ACC112 (cell line): Measurements from ENCODE around the gene KIAA1586.
A peak's percentile ranks its signal among the peaks of the same experiment; 100 is the strongest.
"Not testable (repeated sequence)": the region's sequence is repeated elsewhere in the genome, so short reads cannot be mapped to it uniquely, and the experiment has no call there.

ENCODE experiments used
- H2AFZ ChIP-seq: fragments of 200-600 bp; sonication (generic); one replicate; pipeline ENCODE4 v1.6.0; 2017; ENCODE audit warnings: antibody characterized with exemption, low read length; ENCODE audit not compliant: unreplicated experiment
- H3K27ac ChIP-seq: fragments of 200-600 bp; sonication (generic); 2 replicates; pipeline ENCODE4 v1.5.1; 2014; ENCODE audit warnings: low read depth, mild to moderate bottlenecking, antibody characterized with exemption, low read length, moderate library complexity
- H3K27me3 ChIP-seq: fragments of 200-600 bp; sonication (generic); 2 replicates; pipeline ENCODE4 v1.6.1; 2014; ENCODE audit warnings: mild to moderate bottlenecking, antibody characterized with exemption, low read length, moderate library complexity, mixed read lengths; ENCODE audit not compliant: insufficient read depth
- H3K36me3 ChIP-seq: fragments of 200-600 bp; sonication (generic); 2 replicates; pipeline ENCODE4 v1.6.1; 2016; ENCODE audit warnings: mild to moderate bottlenecking, antibody characterized with exemption, low read length, moderate library complexity, mixed read lengths; ENCODE audit not compliant: insufficient read depth
- H3K4me1 ChIP-seq: fragments of 200-600 bp; sonication (generic); one replicate; pipeline ENCODE4 v1.6.1; 2016; ENCODE audit warnings: low read length, mixed read lengths; ENCODE audit not compliant: insufficient read depth, unreplicated experiment, control insufficient read depth
- H3K4me3 ChIP-seq: fragments of 200-600 bp; sonication (generic); 2 replicates; pipeline ENCODE4 v1.5.1; 2014; ENCODE audit warnings: mild to moderate bottlenecking, low read depth, low read length
- H3K79me2 ChIP-seq: fragments of 200-600 bp; sonication (generic); one replicate; pipeline ENCODE4 v1.6.0; 2016; ENCODE audit warnings: low read length; ENCODE audit not compliant: control insufficient read depth, unreplicated experiment, insufficient read depth

Gene KIAA1586

DNA sequence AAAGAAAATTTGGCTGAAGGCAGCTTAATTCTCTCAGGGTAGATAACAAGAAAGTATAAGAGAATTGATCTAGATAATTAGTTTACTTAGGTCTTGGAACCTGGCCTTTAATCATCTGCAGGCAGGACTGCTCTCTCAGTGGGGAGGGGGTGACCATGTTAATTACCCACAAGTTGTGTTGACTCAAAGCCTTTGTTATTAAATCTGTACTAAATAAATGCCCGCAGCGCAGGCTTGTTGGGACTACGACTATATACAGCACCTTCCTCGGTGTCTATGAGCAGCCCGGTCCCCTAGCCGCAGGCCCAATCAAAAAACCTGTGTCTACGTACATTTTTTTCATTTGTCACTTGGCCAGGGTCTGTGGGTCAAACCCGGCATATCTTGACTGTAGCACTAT, 27.9 kb downstream of the KIAA1586 start:
- Histone ChIP-seq H3K36me3 (0 out of 2 replicates have a peak, but pooled peaks cover 4% of the 10 kb centered on the region), H3K27me3 (no peaks in the 10 kb centered on the region), H2AFZ (no peak overlapping the region), H3K4me1 (no peaks in the 10 kb centered on the region), H3K79me2 (no peaks in the 10 kb centered on the region), H3K4me3 (no peak overlapping the region), H3K27ac (no peak overlapping the region)

GRCh38 chr6:57075092-57075491, 28.6 kb downstream of the KIAA1586 start:
- H3K36me3 ChIP-seq, result peaks cover 4% of the 10 kb centered on the region; the same call in 1 of the 2 replicates
- H3K27me3 ChIP-seq, result no peaks in the 10 kb centered on the region
- H3K4me1 ChIP-seq, result no peaks in the 10 kb centered on the region
- no peaks in the 10 kb centered on the region for H3K79me2 ChIP-seq
- no peak overlapping the region for H2AFZ ChIP-seq
- no peak overlapping the region for H3K4me3 ChIP-seq
- no peak overlapping the region for H3K27ac ChIP-seq

DNA sequence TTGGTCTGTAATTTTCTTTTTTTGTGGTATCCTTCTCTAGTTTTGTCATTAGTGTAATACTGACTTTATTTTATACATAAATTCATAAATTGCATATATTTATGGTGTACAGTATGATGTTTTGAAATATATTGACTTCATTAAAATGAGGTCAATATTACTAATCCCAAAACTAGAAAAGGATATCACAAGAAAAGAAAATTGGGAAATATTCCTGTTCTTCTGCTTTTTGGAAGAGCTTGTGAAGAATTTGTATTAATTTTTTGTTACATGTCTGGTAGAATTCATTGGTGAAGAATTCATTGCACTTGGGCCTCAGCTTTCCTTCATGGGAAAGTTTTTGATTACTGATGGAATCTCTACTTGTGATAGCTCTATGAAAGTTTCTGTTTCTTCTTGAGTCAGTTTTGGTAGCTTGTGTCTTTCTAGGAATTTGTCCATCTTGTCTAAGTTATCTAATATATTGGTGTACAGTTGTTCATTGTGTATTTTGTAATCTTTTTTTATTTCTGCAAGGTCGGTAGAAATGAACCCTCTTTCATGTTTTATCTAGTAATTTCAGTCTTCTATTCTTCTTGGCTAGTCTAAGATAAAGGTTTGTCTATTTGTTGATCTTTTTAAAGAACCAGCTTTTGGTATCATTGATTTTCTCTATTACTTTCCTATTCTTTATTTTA, 32.2 kb downstream of the KIAA1586 start:
- Histone ChIP-seq H3K27me3 (no peaks in the 10 kb centered on the region), H2AFZ (no peak overlapping the region), H3K27ac (no peak overlapping the region), H3K4me1 (no peaks in the 10 kb centered on the region), H3K79me2 (no peaks in the 10 kb centered on the region), H3K4me3 (no peak overlapping the region), H3K36me3 (peaks cover 10% of the 10 kb centered on the region; the same call in 1 of the 2 replicates)

GRCh38 chr6:57085471-57085870, 39.0 kb downstream of the KIAA1586 start:
- Histone ChIP-seq H3K4me3 (no peak overlapping the region), H3K27ac (no peak overlapping the region)

DNA sequence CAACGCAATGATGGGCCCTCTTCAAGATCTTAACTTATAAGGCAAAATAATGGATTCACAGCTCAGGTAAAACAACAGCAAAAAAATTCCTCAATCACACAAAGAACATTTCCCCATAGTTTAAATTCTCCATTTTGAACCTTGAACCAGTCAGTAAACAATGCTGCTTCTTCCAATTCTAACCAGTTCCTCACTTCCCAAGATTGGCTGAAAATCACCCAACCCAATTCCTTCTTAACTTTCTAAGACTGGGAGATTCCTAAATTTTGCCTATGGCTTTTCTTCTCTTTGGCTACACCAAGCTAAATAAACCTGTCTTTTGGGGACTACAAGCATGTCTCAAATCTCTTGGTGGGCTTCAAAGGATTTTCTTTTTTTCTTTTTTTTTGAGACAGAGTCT, 40.4 kb downstream of the KIAA1586 start:
- Histone ChIP-seq H3K79me2 (peaks cover 6% of the 10 kb centered on the region), H3K4me1 (peaks cover 11% of the 10 kb centered on the region), H2AFZ (no peak overlapping the region), H3K36me3 (peaks cover 5% of the 10 kb centered on the region; the same call in 1 of the 2 replicates), H3K27ac (no peak overlapping the region), H3K27me3 (no peaks in the 10 kb centered on the region), H3K4me3 (no peak overlapping the region)

More at GRCh38 chr6:57085471-57085870, 39.0 kb downstream of the KIAA1586 start:
- H3K36me3 ChIP-seq, result 0 out of 2 replicates have a peak, but pooled peaks cover 2% of the 10 kb centered on the region
- H3K4me1 ChIP-seq, result peaks cover 6% of the 10 kb centered on the region
- no peak overlapping the region for H2AFZ ChIP-seq
- no peaks in the 10 kb centered on the region for H3K27me3 ChIP-seq
- H3K79me2 ChIP-seq, result no peaks in the 10 kb centered on the region

DNA sequence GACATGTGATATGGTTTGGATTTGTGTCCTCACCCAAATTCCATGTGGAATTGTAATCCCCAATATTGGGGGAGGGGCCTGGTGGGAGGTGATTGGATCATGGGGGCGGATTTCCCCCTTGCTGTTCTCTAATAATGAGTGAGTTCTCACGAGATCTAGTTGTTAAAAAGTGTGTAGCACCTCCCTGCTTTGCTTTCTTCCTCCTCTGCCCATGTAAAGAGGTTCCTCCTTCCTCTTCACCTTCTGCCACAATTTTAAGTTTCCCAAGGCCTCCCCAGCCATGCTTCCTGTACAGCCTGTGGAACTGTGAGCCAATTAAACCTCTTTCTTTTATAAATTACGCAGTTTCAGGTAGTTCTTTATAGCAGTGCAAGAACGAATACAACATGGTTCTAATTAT, 41.4 kb downstream of the KIAA1586 start:
- peaks cover 9% of the 10 kb centered on the region; the same call in 1 of the 2 replicates for H3K36me3 ChIP-seq
- H2AFZ ChIP-seq, result no peak overlapping the region
- H3K79me2 ChIP-seq, result peaks cover 17% of the 10 kb centered on the region
- H3K4me3 ChIP-seq, result no peak overlapping the region
- H3K27ac ChIP-seq, result no peak overlapping the region
- no peaks in the 10 kb centered on the region for H3K27me3 ChIP-seq
- H3K4me1 ChIP-seq, result peaks cover 22% of the 10 kb centered on the region

GRCh38 chr6:57089265-57089664, 42.8 kb downstream of the KIAA1586 start:
- Histone ChIP-seq H3K4me3 (peak overlapping the region; percentile 82), H3K4me1 (peaks cover 33% of the 10 kb centered on the region), H3K27ac (peak overlapping the region; percentile 40), H2AFZ (peak overlapping the region; percentile 91), H3K79me2 (peaks cover 30% of the 10 kb centered on the region), H3K27me3 (no peaks in the 10 kb centered on the region), H3K36me3 (peaks cover 12% of the 10 kb centered on the region; the same call in 1 of the 2 replicates)

DNA sequence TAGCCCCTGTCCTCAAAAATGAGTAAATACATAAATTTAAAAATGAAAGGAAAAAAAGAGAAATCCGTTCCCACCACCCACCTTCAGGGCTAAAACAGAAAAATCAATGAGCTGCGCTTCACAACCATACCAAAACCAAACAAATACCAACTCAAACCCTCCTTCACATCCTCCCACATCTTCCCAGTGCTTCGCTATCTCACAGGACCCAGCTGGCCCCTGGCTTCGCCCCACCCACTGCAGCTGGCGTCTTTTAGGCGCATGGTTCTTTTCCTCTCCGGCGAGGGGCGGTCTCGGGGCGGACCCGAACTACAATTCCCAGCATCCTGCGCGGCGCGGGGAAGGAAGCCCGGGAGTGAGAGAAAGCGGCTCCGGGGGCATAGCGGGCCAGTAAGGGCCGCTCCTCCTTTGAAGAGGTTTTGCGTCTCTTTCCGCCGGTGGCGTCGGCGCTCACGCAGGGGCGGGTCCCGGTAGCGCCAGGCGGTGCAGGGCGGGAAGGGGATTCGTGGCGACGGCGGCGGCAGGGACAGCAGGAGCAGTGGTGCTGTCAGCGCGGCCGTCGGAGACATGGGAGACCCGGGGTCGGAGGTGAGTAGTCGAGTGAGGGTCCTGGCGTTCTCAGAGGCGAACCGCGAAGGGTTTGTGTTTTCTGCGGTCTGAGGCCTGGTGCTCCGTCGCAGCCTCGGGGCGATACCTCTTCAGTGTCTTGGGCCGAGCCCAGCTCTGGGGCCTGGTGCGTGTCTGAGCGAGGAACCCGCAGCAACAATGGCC, 43.4 kb downstream of the KIAA1586 start, which contains the start of gene ZNF451:
Gene ZNF451 (plus strand): TSS at position 502 of the 771 bp plus-strand sequence. CDS start 66 bp downstream, at position 568.
- H3K79me2 ChIP-seq, result peaks cover 36% of the 10 kb centered on the region
- peak within 1 kb of the TSS; percentile 53 for H3K27ac ChIP-seq
- peaks cover 31% of the 10 kb centered on the region for H3K4me1 ChIP-seq
- H3K4me3 ChIP-seq, result peak within 1 kb of the TSS; percentile 82
- no peaks in the 10 kb centered on the region for H3K27me3 ChIP-seq
- H3K36me3 ChIP-seq, result peaks cover 12% of the 10 kb centered on the region; the same call in 1 of the 2 replicates
- peak within 1 kb of the TSS; percentile 91 for H2AFZ ChIP-seq

GRCh38 chr6:57090458-57091067, 44.1 kb downstream of the KIAA1586 start:
- H2AFZ ChIP-seq, H3K27me3 ChIP-seq, H3K27ac ChIP-seq: not testable (repeated sequence)
- H3K4me3 ChIP-seq, result peak overlapping the region; percentile 82; the same call in 1 of the 2 replicates
- peaks cover 43% of the 10 kb centered on the region for H3K79me2 ChIP-seq
- peaks cover 27% of the 10 kb centered on the region for H3K4me1 ChIP-seq
- H3K36me3 ChIP-seq, result peaks cover 12% of the 10 kb centered on the region; the same call in 1 of the 2 replicates

- Histone ChIP-seq H3K79me2 (peaks cover 49% of the 10 kb centered on the region), H3K4me3 (peak overlapping the region; percentile 69)
Observed at GRCh38 chr6:57091375-57091774, 44.9 kb downstream of the KIAA1586 start.

More at GRCh38 chr6:57091375-57091774, 44.9 kb downstream of the KIAA1586 start:
- H3K36me3 ChIP-seq, result peaks cover 12% of the 10 kb centered on the region; the same call in 1 of the 2 replicates
- not testable (repeated sequence) for H3K27ac ChIP-seq, H2AFZ ChIP-seq, H3K27me3 ChIP-seq
- H3K4me1 ChIP-seq, result peaks cover 27% of the 10 kb centered on the region
